GM18499 (cell line): Measurements from ENCODE around the gene PHYH.

ENCODE experiments used
- ATAC-seq: cut with Tn5 transposase; IDR thresholded peaks from one replicate; pipeline ENCODE4 v1.9.1; 2021; ENCODE audit warnings: moderate number of reproducible peaks; ENCODE audit not compliant: insufficient read depth, unreplicated experiment

Gene PHYH

GRCh38 chr10:13233358-13233757, 66.5 kb downstream of the PHYH start:
- ATAC-seq: no peak

DNA sequence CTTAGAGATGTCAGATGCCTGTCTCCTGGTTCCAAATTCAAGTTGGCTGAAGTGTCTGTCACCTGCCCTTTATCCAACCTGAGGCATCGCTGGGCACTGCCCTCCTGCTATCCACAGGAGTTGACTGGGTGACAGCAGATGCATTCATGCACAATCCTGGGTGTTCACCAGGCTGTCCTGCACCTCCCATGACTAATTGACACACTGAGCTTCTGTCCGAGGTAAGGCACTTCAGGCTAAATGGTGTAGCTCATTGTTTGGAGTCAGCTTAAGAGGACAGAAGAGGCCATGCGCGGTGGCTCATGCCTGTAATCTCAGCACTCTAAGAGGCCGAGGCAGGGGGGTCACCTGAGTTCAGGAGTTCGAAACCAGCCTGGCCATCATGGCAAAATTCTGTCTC, 68.1 kb downstream of the PHYH start:
- ATAC-seq: no peak

GRCh38 chr10:13231190-13231589, 68.7 kb downstream of the PHYH start:
- ATAC-seq: no peak
